Transverse colon (tissue), 4 donors: Measurements from ENCODE around the gene PKD1.

ENCODE experiments used
- EP300 ChIP-seq: sonication (generic); formaldehyde crosslinking; IDR thresholded peaks from one replicate; pipeline ENCODE4 v1.6.1; 2017; ENCODE audit warnings: antibody characterized with exemption, low read depth
- POLR2A ChIP-seq: fragments of 450-650 bp; IDR thresholded peaks from one replicate; pipeline ENCODE4 v1.6.1; 2016; ENCODE audit warnings: antibody characterized with exemption, mild to moderate bottlenecking, moderate library complexity
- POLR2AphosphoS5 ChIP-seq, 3 donors: sonication (generic); formaldehyde crosslinking; IDR thresholded peaks; one replicate each; pipeline ENCODE4 v1.6.1; 2016; ENCODE audit warnings: antibody characterized with exemption in 3 of 3
- TF ChIP-seq, protein P1 (sequence below), 5 experiments: fragments of 200-600 bp in 3 of 5; fragments of 450-650 bp in 2 of 5; sonication (generic) in 3 of 5; IDR thresholded peaks; 1 replicate in 2 of 5; 2 replicates in 3 of 5; pipeline ENCODE4 v1.5.1; 2016 to 2017; ENCODE audit warnings: antibody characterized with exemption in 5 of 5, inconsistent platforms in 3 of 5, mild to moderate bottlenecking in 2 of 5, moderate library complexity in 1 of 5

DNA sequence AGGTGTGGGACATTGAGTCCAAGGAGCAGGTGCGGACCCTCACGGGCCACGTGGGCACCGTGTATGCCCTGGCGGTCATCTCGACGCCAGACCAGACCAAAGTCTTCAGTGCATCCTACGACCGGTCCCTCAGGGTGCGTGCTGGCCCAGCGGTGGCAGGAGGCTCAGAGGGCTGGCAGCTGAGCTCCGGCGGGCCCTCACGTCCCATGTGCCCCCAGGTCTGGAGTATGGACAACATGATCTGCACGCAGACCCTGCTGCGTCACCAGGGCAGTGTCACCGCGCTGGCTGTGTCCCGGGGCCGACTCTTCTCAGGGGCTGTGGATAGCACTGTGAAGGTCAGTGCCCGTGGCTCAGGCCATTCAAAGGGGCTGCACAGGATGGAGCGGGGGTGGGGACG, 40.3 kb upstream of the PKD1 start:
- TF ChIP-seq, protein P1, sequence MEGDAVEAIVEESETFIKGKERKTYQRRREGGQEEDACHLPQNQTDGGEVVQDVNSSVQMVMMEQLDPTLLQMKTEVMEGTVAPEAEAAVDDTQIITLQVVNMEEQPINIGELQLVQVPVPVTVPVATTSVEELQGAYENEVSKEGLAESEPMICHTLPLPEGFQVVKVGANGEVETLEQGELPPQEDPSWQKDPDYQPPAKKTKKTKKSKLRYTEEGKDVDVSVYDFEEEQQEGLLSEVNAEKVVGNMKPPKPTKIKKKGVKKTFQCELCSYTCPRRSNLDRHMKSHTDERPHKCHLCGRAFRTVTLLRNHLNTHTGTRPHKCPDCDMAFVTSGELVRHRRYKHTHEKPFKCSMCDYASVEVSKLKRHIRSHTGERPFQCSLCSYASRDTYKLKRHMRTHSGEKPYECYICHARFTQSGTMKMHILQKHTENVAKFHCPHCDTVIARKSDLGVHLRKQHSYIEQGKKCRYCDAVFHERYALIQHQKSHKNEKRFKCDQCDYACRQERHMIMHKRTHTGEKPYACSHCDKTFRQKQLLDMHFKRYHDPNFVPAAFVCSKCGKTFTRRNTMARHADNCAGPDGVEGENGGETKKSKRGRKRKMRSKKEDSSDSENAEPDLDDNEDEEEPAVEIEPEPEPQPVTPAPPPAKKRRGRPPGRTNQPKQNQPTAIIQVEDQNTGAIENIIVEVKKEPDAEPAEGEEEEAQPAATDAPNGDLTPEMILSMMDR (IDR thresholded peaks at IDR 0.05): no peak
- TF ChIP-seq POLR2AphosphoS5 (IDR thresholded peaks at IDR 0.05) (no peak), POLR2A (no peak), EP300 (no peak)
